Heart right ventricle (tissue), 16 donors: ENCODE results near the gene ZWILCH. TPM values are rescaled to one million over a fixed set of nuclear protein-coding genes. Genes with fewer than 3 reads are reported as not detected.
A peak's percentile ranks its signal among the peaks of the same experiment; 100 is the strongest.
"Not testable (repeated sequence)": the region's sequence is repeated elsewhere in the genome, so short reads cannot be mapped to it uniquely, and the experiment has no call there.

Experiments
- ATAC-seq, 8 donors: fragments of 200-7000 bp; cut with Tn5 transposase; one replicate each; pipeline ENCODE4 v1.9.1; 2020; ENCODE audit warnings: mild to moderate bottlenecking in 8 of 8, moderate library complexity in 8 of 8, moderate number of reproducible peaks in 1 of 8
- DNase-seq, 2 donors: peaks; one replicate each; pipeline ENCODE4 v3.0.0-alpha.2; 2020
- H3K27ac ChIP-seq, 10 donors: fragments of 200-600 bp; sonication (generic) in 2 of 10; one replicate each; pipeline versions ENCODE4 v1.5.0 to v1.8.0; 2020 to 2022; ENCODE audit warnings: mild to moderate bottlenecking in 3 of 10
- H3K27me3 ChIP-seq, 7 donors: fragments of 200-600 bp; one replicate each; pipeline ENCODE4 v1.8.0; 2021 to 2022; ENCODE audit warnings: mild to moderate bottlenecking in 2 of 7
- H3K36me3 ChIP-seq, 9 donors: fragments of 200-600 bp; sonication (generic) in 1 of 9; one replicate each; pipeline versions ENCODE4 v1.5.0 to v1.8.0; 2020 to 2022; ENCODE audit warnings: mild to moderate bottlenecking in 2 of 9
- H3K4me1 ChIP-seq, 9 donors: fragments of 200-600 bp; sonication (generic) in 1 of 9; one replicate each; pipeline versions ENCODE4 v1.5.0 to v1.8.0; 2020 to 2022; ENCODE audit warnings: mild to moderate bottlenecking in 4 of 9
- H3K4me3 ChIP-seq, 10 donors: fragments of 200-600 bp; sonication (generic) in 2 of 10; one replicate each; pipeline versions ENCODE4 v1.5.0 to v1.8.0; 2020 to 2022; ENCODE audit warnings: mild to moderate bottlenecking in 7 of 10, moderate library complexity in 2 of 10
- H3K9me3 ChIP-seq, 11 donors: fragments of 200-600 bp in 10 of 11; sonication (generic) in 2 of 11; one replicate each; pipeline versions ENCODE4 v1.5.0 to v1.8.0; 2013 to 2022; ENCODE audit warnings: mild to moderate bottlenecking in 2 of 11, control low read depth in 1 of 11, moderate library complexity in 1 of 11
- WGBS, 2 donors: extraction: QIAGEN DNeasy Blood & Tissue Kit; methylation state at CpG; one replicate each; pipeline ENCODE4 v1.1.7; 2013; ENCODE audit warnings: inconsistent platforms in 1 of 2; 5-methylcytosine and 5-hydroxymethylcytosine counted together
- intact Hi-C, 10 donors: fragments of 100-400 bp; cut with DNase I; formaldehyde crosslinking; loops; one replicate each; pipeline versions ENCODE4 v1.11.1 to v1.14.2; 2022
- polyA plus RNA-seq, 2 donors: library from polyadenylated mRNA; stranded (reverse); fragments of 200-250 nt; gene quantifications; one replicate each; pipeline ENCODE4 v1.2.3, GENCODE V29; 2013
- total RNA-seq, 10 donors: library from RNA; stranded (reverse); fragmentation: NEBNext Ultra II Directional in 3 of 10; extraction: Animal tissue kit (Norgen Biotek cat#: 25700) in 3 of 10; gene quantifications; one replicate each; pipeline versions ENCODE4 v1.2.1 to v1.2.4, GENCODE V29; 2021 to 2023
- TF ChIP-seq, protein P1 (sequence below), 9 donors: fragments of 200-600 bp; sonication (generic) in 2 of 9; IDR thresholded peaks; one replicate each; pipeline versions ENCODE4 v1.5.0 to v1.8.0; 2021 to 2022; ENCODE audit warnings: antibody characterized with exemption in 9 of 9, mild to moderate bottlenecking in 5 of 9, moderate library complexity in 1 of 9
- donor health status: Arrhythmogenic right ventricular cardiomyopathy.
- donor health status: ischemic (EF 13 %, LVEDD 7.1; RV severe dilation, severe dysfunction).
- donor health status: healthy with polysubstance abuse.
- donor health status: DM: no; HTN: yes; CAD: no.
- donor health status: DM: no; HTN: no; CAD: no.
- donor health status: ischemic (EF 25% LVEDD 6.9; RV normal size, moderate dysfunction).
- donor health status: ischemic (EF 25% LVEDD 5.7; RV mildly dilated, moderate dysfunction).
- donor health status: healthy.
- donor health status: DM: yes; HTN: yes; CAD: no.
- donor health status: Ischemic cardiomyopathy.
- donor health status: ischemic (EF 35%, LVEDD 5.7; RV mildly dilated, moderate dysfunction).
- donor health status: nonischemic (EF 11% LVEDD 7.7; RV severe dilation, severe dysfunction).
- donor health status: DM: yes; HTN: yes; CAD: no.
- donor health status: PGD.
- donor health status: ischemic (EF 29% LVEDD 5.4; RV normal size, mild dysfunction).
- donor health status: nonischemic (EF 23%, LVEDD 6.1; RV moderate dilation, normal function).

ZWILCH gene
- total and polyA plus RNA-seq, 12 donors = 1.5 to 6.6 (median 2.3) TPM

DNA sequence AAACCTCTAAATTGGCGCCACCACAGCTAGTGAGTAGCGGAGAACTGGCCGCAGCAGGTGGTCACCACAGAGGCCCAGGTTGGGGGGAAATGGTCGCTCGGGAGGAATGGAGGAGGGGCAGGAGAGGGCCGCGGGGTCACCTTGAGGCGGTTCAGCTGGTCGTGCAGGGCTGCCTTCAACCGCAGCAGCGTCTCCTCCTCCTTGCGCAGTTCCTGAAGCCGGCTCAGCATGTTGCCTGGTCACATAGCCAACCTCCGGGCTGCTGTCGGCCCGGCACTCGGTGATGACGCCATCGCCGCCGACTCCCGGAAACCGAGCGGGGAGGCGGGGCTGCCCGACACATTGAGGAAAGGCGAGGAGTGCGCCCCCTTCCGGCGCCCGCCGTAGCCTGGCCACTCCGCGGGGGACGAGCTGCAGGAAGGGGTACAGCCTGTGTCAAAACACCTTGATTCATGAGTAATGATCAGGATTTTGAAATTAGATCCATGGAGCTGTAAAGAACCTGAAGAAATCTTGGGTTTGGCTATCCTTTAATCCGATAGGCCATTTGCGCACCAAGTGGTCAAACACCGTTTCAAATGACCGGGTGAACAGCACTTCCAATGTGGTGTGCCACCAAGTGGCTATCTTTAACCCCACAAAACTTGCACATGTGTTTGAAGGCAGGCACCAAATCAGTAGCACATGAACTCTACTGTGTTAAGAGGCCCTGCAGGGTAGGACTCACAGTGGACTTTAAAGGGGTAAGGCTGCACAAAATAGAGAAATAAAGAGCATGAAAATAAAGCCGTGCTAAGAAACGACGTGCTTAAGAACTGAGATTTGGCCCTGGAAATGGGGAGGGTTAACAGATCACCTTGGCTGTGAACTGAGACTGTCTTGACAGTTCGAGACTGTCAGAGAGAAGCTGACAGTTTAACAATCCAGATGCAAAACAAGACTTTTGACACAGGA, 7.3 kb upstream of the ZWILCH start, which contains the start of gene SNAPC5:
Gene SNAPC5, minus strand, starts transcription at position 261 of the 954 bp plus-strand sequence. Its CDS starts 31 bp downstream, at position 230.
- H3K27me3 ChIP-seq = no peaks in the 10 kb centered on the region
- peak within 1 kb of the TSS; percentile 67 to 97 (median 84) for H3K4me3 ChIP-seq
- ATAC-seq (peak; percentile 96 to 99 (median 97)), DNase-seq (peak; percentile 96 to 97)
- H3K27ac ChIP-seq = peak within 1 kb of the TSS; percentile 62 to 91 (median 87)
- TF ChIP-seq, protein P1, sequence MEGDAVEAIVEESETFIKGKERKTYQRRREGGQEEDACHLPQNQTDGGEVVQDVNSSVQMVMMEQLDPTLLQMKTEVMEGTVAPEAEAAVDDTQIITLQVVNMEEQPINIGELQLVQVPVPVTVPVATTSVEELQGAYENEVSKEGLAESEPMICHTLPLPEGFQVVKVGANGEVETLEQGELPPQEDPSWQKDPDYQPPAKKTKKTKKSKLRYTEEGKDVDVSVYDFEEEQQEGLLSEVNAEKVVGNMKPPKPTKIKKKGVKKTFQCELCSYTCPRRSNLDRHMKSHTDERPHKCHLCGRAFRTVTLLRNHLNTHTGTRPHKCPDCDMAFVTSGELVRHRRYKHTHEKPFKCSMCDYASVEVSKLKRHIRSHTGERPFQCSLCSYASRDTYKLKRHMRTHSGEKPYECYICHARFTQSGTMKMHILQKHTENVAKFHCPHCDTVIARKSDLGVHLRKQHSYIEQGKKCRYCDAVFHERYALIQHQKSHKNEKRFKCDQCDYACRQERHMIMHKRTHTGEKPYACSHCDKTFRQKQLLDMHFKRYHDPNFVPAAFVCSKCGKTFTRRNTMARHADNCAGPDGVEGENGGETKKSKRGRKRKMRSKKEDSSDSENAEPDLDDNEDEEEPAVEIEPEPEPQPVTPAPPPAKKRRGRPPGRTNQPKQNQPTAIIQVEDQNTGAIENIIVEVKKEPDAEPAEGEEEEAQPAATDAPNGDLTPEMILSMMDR (IDR thresholded peaks at IDR 0.05) = peak; percentile 92 to 100 (median 98)
- peaks cover 8 to 58% (median 31%) of the 10 kb centered on the region in 9 donors for H3K4me1 ChIP-seq
- intact Hi-C loops = loop anchor here (1.0 to 10.0 kb wide), 6 partner anchors 110 to 200 kb away; partner anchors contain the start of genes MAP2K1 (in 9 of the 10) and TIPIN (in 2 of the 10)
- peaks cover 0 to 85% (median 55%) of the 10 kb centered on the region in 9 donors for H3K36me3 ChIP-seq
- WGBS, 2 donors = 6 to 7% methylated on average over 43 of the region's 43 CpGs
- H3K9me3 ChIP-seq = no peaks in the 10 kb centered on the region

DNA sequence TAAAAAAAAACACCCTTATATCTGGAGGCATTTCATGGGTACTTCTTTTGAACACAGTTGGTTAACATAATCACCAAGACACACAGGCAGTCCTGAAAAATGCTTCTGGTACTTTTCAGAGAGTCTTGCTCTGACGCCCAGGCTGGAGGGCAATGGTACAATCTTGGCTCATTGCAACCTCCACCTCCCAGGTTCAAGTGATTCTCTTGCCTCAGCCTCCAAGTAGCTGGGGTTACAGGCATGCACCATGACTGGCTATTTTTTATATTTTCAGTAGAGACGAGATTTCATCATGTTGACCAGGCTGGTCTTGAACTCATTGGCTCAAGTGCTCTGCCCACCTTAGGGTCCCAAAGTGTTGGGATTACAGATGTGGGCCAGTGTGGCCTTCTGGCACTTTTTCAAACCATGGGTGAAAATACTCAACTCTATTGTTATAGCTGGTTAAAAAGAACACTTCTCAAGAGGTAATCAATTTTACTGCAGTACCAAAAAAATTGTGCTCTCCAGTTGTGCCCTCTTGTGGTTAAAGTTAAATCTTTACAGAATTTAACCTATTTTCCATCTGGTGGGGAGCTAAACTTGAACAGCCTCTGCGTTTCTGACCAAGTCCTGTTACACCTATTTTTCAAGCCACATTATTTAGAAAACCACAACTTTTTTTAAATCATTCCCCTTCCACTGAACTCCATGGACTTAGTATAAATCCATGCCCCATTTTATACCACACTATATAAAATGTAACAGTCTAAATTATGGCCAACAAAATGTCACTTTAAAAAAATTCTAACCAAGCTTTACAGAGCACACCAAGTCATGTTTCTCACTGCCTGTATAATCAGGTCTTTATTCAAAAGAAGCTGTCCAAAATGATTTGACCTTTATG, 6.4 kb upstream of the ZWILCH start:
- Histone ChIP-seq H3K36me3 (peaks cover 0 to 83% (median 49%) of the 10 kb centered on the region in 9 donors), H3K4me3 (peak overlapping the region in 1 of 10 donors; percentile 97), H3K27ac (peak overlapping the region in 5 of 10 donors; percentile 84 to 89 (median 88)), H3K9me3 (no peaks in the 10 kb centered on the region), H3K4me1 (peaks cover 13 to 64% (median 41%) of the 10 kb centered on the region in 9 donors), H3K27me3 (no peaks in the 10 kb centered on the region)
- ATAC-seq (no peak), DNase-seq (no peak)
- TF ChIP-seq, protein P1 (IDR thresholded peaks at IDR 0.05) = peak in 8 of 9 donors; percentile 8 to 55 (median 46)
- intact Hi-C loops = loop anchor here in 6 of 10 donors (2.0 to 10.0 kb wide), 4 partner anchors 111 to 201 kb away; partner anchors contain the start of genes MAP2K1 (in 4 of the 6) and TIPIN (in 2 of the 6)
- WGBS, 2 donors = 51 to 57% methylated on average over 3 of the region's 3 CpGs

DNA sequence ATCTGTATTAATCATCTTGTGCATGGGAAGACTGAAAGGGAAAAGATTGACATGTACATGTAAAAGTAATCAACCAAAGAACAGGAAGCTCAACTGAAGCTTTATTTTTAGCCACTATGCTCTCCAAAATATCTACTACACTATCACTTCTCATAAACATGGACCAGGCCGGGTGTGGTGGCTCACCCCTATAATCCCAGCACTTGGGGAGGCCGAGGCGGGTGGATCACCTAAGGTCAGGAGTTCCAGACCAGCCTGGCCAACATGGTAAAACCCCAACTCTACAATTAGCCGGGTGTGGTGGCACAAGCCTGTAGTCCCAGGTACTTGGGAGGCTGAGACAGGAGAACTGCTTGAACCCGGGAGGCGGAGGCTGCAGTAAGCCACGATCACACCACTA, 4.8 kb upstream of the ZWILCH start:
- intact Hi-C loops, H3K4me3 ChIP-seq, H3K9me3 ChIP-seq, H3K27ac ChIP-seq, H3K27me3 ChIP-seq, ATAC-seq, DNase-seq: not testable (repeated sequence)
- Histone ChIP-seq H3K36me3 (peaks cover 0 to 67% (median 40%) of the 10 kb centered on the region in 9 donors), H3K4me1 (peaks cover 13 to 57% (median 43%) of the 10 kb centered on the region in 9 donors)
- 78% methylated on average over 7 of the region's 7 CpGs for WGBS, 2 donors

DNA sequence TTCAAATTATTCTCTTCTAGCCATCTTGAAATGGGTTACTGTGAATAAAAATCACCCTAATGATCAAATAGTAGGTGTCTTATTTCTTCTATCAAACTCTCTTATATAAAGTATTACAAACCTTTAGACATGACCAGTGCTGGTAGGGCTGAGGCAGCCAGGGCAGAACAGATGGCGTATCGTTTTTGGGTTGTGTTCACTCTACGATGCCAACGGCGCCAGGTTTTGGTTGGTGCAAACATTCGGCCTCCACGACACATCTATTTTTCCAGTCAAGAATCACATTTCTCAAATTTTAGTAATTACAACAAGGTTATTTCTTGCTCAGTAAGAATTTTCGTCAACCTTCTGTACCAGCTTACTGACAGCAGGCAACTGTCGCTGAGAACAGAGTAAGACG, 2.6 kb upstream of the ZWILCH start:
- no peaks in the 10 kb centered on the region for H3K9me3 ChIP-seq
- H3K36me3 ChIP-seq = peaks cover 0 to 57% (median 40%) of the 10 kb centered on the region in 9 donors
- peaks cover 9 to 53% (median 39%) of the 10 kb centered on the region in 9 donors for H3K4me1 ChIP-seq
- ATAC-seq (no peak), DNase-seq (no peak)
- no peak overlapping the region for H3K27ac ChIP-seq
- TF ChIP-seq, protein P1 (IDR thresholded peaks at IDR 0.05) = no peak
- 76 to 87% methylated on average over 10 of the region's 10 CpGs for WGBS, 2 donors
- intact Hi-C loops = no loop called here
- H3K27me3 ChIP-seq = no peaks in the 10 kb centered on the region
- peak overlapping the region in 3 of 10 donors; percentile 73 to 99 (median 87) for H3K4me3 ChIP-seq

DNA sequence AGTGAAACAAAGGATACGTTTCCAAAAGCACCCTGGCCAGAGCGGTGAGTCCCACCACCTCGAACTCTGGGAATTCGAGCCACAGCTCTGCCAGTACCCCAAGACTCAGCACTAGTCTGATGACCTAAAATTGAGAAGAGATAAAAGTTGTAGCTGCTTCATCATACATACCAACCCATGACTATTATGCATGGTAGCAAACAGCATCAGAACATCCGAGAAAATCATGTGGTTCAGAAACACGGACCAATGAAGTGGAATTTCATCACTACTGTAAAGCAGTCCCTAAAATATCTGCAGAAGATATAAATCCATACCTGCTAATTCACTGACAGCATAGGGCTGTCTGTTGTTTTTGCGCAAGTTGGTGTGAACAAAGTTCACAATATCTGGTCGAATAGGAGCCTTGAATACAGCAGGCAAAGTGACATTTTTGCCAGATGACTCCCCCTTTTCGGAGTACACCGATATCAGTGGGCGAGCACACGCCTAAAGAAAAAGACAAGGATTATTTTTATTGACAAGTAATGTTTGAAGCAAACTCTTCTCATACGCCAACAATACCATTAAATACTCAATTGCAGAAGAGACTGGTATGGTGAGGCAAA, 2.0 kb upstream of the ZWILCH start:
- Histone ChIP-seq H3K4me3 (peak overlapping the region in 8 of 10 donors; percentile 57 to 99 (median 86)), H3K4me1 (peaks cover 5 to 48% (median 35%) of the 10 kb centered on the region in 9 donors), H3K36me3 (peaks cover 0 to 54% (median 40%) of the 10 kb centered on the region in 9 donors), H3K27ac (peak overlapping the region in 5 of 10 donors; percentile 93 to 98 (median 94))
- ATAC-seq, intact Hi-C loops, H3K9me3 ChIP-seq, DNase-seq, H3K27me3 ChIP-seq: not testable (repeated sequence)
- 57% methylated on average over 13 of the region's 13 CpGs for WGBS, 2 donors
